OCI-LY7 (cell line): ENCODE data around the gene ASIC2.

Experiments
- EZH2phosphoT487 ChIP-seq: fragments of 200-600 bp; sonication (generic); IDR thresholded peaks from 2 replicates; pipeline ENCODE4 v1.6.1; 2018; ENCODE audit warnings: low read depth, borderline replicate concordance, mild to moderate bottlenecking, mixed run types, antibody characterized with exemption, low read length, moderate library complexity, mixed read lengths
- TF ChIP-seq, protein P1 (sequence below): fragments of 200-600 bp; sonication (generic); conservative IDR thresholded peaks from 2 replicates; pipeline ENCODE4 v1.5.1; 2014; ENCODE audit warnings: mild to moderate bottlenecking, antibody characterized with exemption, low read length, moderate library complexity, mixed read lengths

DNA sequence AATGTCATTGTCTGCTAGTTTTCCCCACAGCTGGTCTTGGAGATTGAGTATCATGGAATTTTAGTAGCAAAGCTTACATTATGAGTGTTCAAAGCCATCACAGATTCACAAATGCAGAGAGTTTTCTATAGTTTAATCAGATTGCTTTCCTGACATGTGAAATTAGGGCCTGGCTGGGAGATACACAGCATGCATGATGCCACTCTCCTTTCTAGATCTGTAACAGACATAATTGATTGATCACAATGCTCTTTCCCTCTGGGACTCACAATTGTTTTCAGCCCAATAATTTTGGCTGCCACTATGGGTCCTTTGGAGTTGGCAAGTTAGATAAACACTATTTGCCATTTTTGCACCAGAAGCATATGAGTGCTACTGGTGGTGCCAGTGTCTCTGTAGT is 168.9 kb downstream of the ASIC2 start:
- TF ChIP-seq, protein P1, sequence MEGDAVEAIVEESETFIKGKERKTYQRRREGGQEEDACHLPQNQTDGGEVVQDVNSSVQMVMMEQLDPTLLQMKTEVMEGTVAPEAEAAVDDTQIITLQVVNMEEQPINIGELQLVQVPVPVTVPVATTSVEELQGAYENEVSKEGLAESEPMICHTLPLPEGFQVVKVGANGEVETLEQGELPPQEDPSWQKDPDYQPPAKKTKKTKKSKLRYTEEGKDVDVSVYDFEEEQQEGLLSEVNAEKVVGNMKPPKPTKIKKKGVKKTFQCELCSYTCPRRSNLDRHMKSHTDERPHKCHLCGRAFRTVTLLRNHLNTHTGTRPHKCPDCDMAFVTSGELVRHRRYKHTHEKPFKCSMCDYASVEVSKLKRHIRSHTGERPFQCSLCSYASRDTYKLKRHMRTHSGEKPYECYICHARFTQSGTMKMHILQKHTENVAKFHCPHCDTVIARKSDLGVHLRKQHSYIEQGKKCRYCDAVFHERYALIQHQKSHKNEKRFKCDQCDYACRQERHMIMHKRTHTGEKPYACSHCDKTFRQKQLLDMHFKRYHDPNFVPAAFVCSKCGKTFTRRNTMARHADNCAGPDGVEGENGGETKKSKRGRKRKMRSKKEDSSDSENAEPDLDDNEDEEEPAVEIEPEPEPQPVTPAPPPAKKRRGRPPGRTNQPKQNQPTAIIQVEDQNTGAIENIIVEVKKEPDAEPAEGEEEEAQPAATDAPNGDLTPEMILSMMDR: no peak
- TF ChIP-seq EZH2phosphoT487: no peak
